ENCODE measurements around the gene PAPLN. TPM values are rescaled to one million over a fixed set of nuclear protein-coding genes. Genes with fewer than 3 reads are reported as not detected.

Gene PAPLN
- total RNA-seq, 1 experiment from 2014 or later = 9.6 TPM

DNA sequence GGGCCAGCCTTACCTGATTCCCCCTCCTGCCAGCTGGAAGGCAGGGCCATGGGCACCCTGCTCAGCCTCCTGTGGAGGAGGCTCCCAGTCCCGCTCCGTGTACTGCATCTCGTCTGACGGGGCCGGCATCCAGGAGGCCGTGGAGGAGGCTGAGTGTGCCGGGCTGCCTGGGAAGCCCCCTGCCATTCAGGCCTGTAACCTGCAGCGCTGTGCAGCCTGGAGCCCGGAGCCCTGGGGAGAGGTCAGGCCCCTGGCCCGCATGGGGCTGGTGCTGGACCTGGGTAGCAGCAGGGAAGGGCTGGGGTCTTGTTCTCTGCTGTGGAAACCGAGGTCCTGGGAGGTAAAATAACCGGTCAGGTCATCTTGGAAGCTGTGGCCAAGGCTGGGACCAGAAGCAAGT, 16.4 kb downstream of the PAPLN start:
- Histone ChIP-seq H3K4me1 (ENCODE audit: control insufficient read depth in 1 of 2, insufficient read depth in 2 of 2, low read length in 2 of 2) (no peaks in the 10 kb centered on the region), H4K20me1 (ENCODE audit: insufficient read depth) (no peaks in the 10 kb centered on the region), H3K4me2 (ENCODE audit: low read length) (no peak overlapping the region), H3K36me3 (ENCODE audit: control insufficient read depth in 1 of 2, insufficient read depth in 2 of 2, low read length in 2 of 2) (no peaks in the 10 kb centered on the region; a peak in 1 of 4 replicates), H3K27me3 (ENCODE audit: insufficient read depth, low read length) (no peaks in the 10 kb centered on the region), H3K9ac (ENCODE audit: low read length) (no peak overlapping the region), H3K9me2 (ENCODE audit: insufficient read depth) (no peaks in the 10 kb centered on the region), H3K9me3 (ENCODE audit: control insufficient read depth in 1 of 2, insufficient read depth in 1 of 2, low read depth in 1 of 2, low read length in 2 of 2) (no peaks in the 10 kb centered on the region), H2AFZ (ENCODE audit: low read depth, low read length, poor library complexity, severe bottlenecking) (no peak overlapping the region), H3K27ac (ENCODE audit: low read depth, low read length) (no peak overlapping the region), H3K79me2 (ENCODE audit: insufficient read depth, low read length) (no peaks in the 10 kb centered on the region), H3K4me3 (replicated peaks in 1 of 2; ENCODE audit: low read depth in 1 of 2, low read length in 2 of 2) (no peak overlapping the region)
- ChIA-PET CTCF (no interaction called here), RAD21 (ENCODE audit: low non-redundant PET in 1 of 2, low total read pairs in 2 of 2, uncharacterized antibody in 2 of 2, unreplicated experiment in 2 of 2) (no interaction called here), POLR2A (no interaction called here)
- intact Hi-C loops (cut with micrococcal nuclease) = no loop called here
- no TSS peak for BruUV-seq (replicated peaks)
- TF ChIP-seq, protein P1, sequence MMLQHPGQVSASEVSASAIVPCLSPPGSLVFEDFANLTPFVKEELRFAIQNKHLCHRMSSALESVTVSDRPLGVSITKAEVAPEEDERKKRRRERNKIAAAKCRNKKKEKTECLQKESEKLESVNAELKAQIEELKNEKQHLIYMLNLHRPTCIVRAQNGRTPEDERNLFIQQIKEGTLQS (IDR thresholded peaks at IDR 0.05) = no peak
- TF ChIP-seq CBX3 (IDR thresholded peaks at IDR 0.05; ENCODE audit: low read depth) (no peak), SP1 (IDR thresholded peaks at IDR 0.05; ENCODE audit: low read depth) (no peak), POLR2AphosphoS5 (IDR thresholded peaks at IDR 0.05; ENCODE audit: low read depth, low read length) (no peak), JUND (IDR thresholded peaks at IDR 0.05) (no peak), SRF (IDR thresholded peaks at IDR 0.05; ENCODE audit: low read depth) (no peak), ZFX (IDR thresholded peaks at IDR 0.05) (no peak), ELF1 (IDR thresholded peaks at IDR 0.05; ENCODE audit: borderline replicate concordance, low read depth) (no peak), EGR1 (IDR thresholded peaks at IDR 0.05; ENCODE audit: low read depth) (no peak), ZNF274 (IDR thresholded peaks at IDR 0.05; ENCODE audit: low read depth, low read length) (no peak), FOSL1 (IDR thresholded peaks at IDR 0.05; ENCODE audit: low read depth) (no peak)
- TF ChIP-seq, protein P2, sequence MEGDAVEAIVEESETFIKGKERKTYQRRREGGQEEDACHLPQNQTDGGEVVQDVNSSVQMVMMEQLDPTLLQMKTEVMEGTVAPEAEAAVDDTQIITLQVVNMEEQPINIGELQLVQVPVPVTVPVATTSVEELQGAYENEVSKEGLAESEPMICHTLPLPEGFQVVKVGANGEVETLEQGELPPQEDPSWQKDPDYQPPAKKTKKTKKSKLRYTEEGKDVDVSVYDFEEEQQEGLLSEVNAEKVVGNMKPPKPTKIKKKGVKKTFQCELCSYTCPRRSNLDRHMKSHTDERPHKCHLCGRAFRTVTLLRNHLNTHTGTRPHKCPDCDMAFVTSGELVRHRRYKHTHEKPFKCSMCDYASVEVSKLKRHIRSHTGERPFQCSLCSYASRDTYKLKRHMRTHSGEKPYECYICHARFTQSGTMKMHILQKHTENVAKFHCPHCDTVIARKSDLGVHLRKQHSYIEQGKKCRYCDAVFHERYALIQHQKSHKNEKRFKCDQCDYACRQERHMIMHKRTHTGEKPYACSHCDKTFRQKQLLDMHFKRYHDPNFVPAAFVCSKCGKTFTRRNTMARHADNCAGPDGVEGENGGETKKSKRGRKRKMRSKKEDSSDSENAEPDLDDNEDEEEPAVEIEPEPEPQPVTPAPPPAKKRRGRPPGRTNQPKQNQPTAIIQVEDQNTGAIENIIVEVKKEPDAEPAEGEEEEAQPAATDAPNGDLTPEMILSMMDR (IDR thresholded peaks at IDR 0.05 in 2 of 3, conservative IDR thresholded peaks at IDR 0.05 in 1 of 3; ENCODE audit: borderline replicate concordance in 1 of 3, insufficient read depth in 1 of 3, low read depth in 2 of 3, low read length in 2 of 3) = no peak
- TF ChIP-seq, protein P3, sequence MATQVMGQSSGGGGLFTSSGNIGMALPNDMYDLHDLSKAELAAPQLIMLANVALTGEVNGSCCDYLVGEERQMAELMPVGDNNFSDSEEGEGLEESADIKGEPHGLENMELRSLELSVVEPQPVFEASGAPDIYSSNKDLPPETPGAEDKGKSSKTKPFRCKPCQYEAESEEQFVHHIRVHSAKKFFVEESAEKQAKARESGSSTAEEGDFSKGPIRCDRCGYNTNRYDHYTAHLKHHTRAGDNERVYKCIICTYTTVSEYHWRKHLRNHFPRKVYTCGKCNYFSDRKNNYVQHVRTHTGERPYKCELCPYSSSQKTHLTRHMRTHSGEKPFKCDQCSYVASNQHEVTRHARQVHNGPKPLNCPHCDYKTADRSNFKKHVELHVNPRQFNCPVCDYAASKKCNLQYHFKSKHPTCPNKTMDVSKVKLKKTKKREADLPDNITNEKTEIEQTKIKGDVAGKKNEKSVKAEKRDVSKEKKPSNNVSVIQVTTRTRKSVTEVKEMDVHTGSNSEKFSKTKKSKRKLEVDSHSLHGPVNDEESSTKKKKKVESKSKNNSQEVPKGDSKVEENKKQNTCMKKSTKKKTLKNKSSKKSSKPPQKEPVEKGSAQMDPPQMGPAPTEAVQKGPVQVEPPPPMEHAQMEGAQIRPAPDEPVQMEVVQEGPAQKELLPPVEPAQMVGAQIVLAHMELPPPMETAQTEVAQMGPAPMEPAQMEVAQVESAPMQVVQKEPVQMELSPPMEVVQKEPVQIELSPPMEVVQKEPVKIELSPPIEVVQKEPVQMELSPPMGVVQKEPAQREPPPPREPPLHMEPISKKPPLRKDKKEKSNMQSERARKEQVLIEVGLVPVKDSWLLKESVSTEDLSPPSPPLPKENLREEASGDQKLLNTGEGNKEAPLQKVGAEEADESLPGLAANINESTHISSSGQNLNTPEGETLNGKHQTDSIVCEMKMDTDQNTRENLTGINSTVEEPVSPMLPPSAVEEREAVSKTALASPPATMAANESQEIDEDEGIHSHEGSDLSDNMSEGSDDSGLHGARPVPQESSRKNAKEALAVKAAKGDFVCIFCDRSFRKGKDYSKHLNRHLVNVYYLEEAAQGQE (IDR thresholded peaks at IDR 0.05; ENCODE audit: low read depth) = no peak
- DNase-seq (ENCODE audit: low read depth, low spot score) = no peak
- 0 out of 2 replicates have a peak, but pooled peaks have one; percentile 35 for ATAC-seq
